Neural progenitor cell (in vitro differentiated cells): Measurements from ENCODE around the gene GAB1.

ENCODE experiments used
- CTCF ChIP-seq: fragments of 200-600 bp; sonication (generic); IDR thresholded peaks from 2 replicates; pipeline ENCODE4 v1.5.1; 2017; ENCODE audit warnings: antibody characterized with exemption, mild to moderate bottlenecking
- EZH2 ChIP-seq: fragments of 200-600 bp; sonication (generic); IDR thresholded peaks from 2 replicates; pipeline ENCODE4 v1.6.1; 2017; ENCODE audit warnings: antibody characterized with exemption, mild to moderate bottlenecking, moderate library complexity

- TF ChIP-seq EZH2 (no peak), CTCF (no peak)
Observed at GRCh38 chr4:143346206-143346605, 9.5 kb downstream of the GAB1 start.
